HG02759 (cell line): ENCODE data around the gene ADAMTS14.
A peak's percentile ranks its signal among the peaks of the same experiment; 100 is the strongest.
"Not testable (repeated sequence)": the region's sequence is repeated elsewhere in the genome, so short reads cannot be mapped to it uniquely, and the experiment has no call there.

Source experiments
- ATAC-seq: cut with Tn5 transposase; IDR thresholded peaks from one replicate; pipeline ENCODE4 v1.9.1; 2021; ENCODE audit warnings: mild to moderate bottlenecking, moderate library complexity; ENCODE audit not compliant: unreplicated experiment

Gene ADAMTS14

DNA sequence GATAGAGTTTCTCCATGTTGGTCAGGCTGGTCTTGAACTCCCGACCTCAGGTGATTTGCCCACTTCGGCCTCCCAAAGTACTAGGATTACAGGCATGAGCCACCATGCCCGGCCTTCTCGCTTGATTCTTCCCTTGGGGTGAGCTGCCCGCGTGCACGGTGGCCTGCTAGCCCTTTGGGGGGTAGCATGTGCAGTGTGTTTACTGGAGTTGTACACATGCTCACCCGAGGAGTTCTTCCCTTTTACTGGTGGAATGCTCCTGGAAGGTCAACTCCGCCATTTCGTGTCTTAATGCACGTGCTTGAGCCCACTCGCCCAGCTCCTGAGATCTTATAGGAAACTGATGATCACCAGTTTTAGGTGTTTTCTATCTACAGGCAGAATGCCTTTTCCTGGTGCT lies 17.0 kb upstream of the ADAMTS14 start:
- ATAC-seq: no peak

DNA sequence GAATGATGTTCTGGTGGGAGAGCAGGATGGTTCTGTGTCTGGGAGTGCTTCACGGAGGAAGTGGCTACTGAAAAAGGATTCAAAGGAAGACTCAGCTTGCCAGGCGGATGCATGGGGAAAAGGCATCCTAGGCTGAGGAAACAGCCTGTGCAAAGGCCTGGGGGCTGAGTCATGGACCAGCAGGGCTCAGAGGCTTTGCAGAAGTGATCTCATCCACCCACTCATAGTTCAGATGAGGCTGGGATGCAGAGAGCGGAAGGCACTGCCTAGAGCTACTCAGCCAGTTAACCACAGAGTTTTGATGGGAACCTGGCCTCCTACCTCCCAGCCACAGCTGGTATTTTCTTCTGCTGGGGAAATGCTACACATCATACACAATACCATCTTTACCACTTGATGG lies 15.8 kb upstream of the ADAMTS14 start:
- ATAC-seq: peak; percentile 77

GRCh38 chr10:70657041-70657440 lies 15.3 kb upstream of the ADAMTS14 start:
- no peak for ATAC-seq

- no peak for ATAC-seq
Measured at GRCh38 chr10:70658582-70659136, 13.6 kb upstream of the ADAMTS14 start.

DNA sequence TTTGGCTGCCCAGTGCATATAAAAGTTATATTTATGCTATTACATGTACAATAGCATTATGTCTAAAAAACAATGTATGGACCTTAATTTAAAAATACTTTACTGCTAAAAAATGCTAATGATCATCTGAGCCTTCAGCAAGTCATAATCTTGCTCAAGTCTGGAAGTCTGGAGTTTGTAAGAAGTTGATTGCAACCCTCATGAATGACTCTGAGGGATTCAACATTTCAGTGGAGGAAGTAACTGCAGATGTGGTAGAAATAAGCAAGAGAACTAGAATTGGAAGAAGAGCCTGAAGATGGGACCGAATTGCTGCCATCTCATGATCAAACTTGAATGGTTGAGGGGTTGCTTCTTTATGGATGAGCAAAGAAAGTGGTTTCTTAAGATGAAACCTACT lies 13.0 kb upstream of the ADAMTS14 start:
- ATAC-seq: no peak

GRCh38 chr10:70660722-70661121 lies 11.6 kb upstream of the ADAMTS14 start:
- no peak for ATAC-seq

GRCh38 chr10:70661623-70662361 lies 10.5 kb upstream of the ADAMTS14 start:
- no peak for ATAC-seq

GRCh38 chr10:70662362-70663220 lies 9.7 kb upstream of the ADAMTS14 start:
- no peak for ATAC-seq

DNA sequence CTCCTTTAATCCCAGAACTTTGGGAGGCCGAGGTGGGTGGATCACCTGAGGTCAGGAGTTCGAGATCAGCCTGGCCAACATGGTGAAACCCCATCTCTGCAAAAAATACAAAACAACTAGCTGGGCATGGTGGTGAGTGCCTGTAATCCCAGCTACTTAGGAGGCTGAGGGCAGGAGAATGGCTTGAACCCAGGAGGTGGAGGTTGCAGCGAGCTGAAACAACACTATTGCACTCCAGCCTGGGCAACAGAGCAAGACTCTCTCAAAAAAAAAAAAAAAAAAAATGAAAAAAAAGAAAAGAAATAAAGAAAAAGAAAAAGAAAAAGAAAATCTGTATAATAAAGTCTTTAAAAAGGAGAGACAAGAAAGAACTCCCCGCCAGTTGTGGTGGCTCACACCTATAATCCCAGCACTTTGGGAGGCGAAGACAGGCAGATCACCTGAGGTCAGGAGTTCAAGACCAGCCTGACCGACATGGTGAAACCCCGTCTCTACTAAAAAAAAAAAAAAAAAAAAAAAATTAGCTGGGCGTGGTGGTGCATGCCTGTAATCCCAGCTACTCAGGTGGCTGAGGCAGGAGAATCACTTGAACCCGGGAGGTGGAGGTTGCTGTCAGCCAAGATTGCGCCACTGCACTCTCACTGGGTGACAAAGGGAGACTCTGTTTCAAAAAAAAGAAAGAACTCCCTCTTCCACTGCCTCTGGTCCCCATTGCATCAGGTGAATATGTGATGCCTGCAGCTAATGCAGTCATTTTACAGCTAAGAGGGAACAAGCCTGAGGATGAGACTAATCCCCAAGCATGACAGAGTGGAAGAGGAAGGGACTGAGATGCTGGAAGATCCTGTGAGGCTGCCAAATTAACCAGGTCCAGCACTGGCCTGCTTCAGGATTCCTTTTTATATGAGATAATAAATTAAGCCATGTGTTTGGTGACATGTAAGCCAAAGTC lies 8.6 kb upstream of the ADAMTS14 start:
- not testable (repeated sequence) for ATAC-seq

DNA sequence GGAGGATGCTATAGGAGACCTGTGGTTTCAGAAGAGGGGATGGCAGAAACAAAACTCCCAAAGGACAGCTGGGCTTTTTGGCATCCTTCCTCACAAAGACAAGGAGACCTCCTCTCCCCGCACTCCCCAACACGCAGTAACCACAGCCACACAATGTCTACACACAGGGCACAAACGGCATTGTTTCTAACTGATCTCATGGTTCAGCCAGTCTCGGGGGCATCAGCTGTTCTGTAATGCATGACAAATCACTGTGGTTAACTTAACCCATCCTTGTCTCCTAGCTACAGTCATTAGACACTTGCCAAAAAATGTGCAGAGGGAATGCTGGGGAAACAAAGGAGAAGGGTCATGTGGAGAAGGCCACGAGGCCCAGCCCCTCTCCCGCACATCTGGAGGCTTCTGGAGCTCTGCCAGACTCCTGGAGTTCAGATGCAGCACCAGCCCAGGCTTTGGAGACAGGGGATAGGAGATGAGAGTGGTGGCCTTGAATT lies 7.6 kb upstream of the ADAMTS14 start:
- no peak for ATAC-seq

DNA sequence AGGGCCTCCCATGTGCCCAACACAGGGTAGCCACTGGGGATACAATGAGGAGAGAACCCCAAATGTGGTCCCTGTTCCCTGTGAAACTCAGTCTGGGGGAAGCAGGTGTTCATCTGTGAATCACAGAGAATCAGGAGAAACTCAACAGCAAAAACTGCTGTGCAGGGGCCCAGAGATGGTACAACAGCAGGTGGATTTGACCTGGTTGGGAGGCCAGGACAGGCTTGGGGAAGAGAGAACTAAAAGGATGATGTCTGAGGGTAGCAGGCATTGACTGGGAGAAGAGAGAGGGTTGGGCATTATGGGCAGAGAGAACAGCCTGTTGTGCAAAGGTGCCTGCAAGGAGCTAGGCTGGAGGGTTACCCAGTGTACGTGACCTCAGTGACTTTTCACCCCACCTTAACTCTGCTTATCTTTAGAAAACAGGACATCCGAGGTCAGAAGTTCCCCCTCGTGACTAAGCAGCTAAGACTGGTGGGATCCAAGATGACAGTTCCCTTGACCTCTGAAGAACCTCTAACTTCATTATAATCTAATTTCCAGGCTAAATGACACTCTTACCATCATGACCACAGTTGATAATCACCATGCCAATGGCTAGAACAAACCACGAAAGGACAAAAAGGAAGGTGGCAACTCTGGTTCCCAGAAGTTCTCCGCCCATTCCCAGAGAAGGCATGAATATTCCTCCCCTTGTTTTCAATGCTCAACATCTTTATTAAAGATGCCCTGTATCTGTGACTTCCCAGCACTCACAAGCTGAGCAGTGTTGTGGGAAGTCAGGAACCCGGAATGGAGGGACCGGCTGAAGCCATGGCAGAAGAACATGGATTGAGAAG lies 5.1 kb upstream of the ADAMTS14 start:
- no peak for ATAC-seq

DNA sequence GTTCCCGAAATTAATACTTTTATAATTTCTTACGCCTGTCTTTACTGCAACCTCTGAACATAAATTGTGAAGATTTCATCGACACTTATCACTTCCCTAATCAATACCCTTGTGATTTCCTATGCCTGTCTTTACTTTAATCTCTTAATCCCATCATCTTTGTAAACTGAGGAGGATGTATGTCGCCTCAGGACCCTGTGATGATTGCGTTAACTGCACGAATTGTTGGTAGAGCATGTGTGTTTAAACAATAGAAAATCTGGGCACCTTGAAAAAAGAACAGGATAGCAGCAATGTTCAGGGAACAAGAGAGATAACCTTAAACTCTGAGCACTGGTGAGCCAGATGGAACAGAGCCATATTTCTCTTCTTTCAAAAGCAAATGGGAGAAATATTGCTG lies 4.5 kb upstream of the ADAMTS14 start:
- ATAC-seq: not testable (repeated sequence)

GRCh38 chr10:70668454-70668970 lies 3.8 kb upstream of the ADAMTS14 start:
- ATAC-seq: no peak

DNA sequence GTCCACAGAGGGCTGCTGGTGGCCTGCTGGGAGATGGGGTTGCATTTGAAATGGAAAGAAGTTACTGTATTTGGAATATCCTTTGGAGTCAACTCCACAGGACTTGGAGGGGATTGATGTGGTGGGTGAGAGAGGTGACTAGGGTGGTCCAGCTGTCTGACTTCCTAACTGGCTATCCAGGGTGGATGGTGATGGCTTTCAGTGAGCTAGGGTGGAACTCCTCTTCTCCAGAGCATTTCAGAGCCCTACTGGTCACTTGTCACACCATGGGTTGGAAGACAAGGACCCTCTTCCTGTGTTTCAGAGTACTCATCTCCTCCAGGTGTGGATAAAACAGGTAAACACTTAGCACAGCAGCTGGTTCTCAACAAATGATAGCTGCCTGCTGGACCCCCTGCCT lies 3.3 kb upstream of the ADAMTS14 start:
- ATAC-seq: no peak

DNA sequence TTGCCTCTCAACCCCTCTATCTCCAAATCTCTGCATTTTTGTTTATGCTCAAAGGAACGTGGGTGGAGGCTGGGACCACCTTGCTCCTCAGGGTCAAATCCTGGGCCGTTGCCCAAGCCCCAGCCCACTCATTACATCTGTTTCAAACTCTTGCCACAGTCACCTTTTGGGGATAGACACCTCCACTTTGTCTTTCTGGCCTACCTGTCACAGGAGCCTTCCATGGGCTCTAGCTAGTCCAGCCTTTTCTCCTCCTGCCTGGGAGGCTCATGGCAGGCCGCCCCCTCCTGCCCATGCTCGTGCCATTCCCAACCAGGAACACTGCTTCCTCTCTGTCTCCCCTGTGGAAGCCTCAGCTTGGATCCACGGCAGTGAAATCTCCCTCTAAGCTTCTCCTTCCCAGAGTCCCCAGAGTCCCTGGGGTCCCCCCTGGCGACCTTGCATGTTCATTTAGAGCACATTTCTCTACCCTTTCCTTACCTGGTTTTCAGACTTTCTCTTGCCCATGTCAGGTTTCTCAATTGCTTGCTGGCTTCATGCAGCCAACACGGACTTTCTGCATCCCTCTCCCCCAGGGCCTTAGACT lies 2.5 kb upstream of the ADAMTS14 start:
- ATAC-seq: no peak

- no peak for ATAC-seq
Measured at GRCh38 chr10:70671619-70672164, 614 bp upstream of the ADAMTS14 start.

DNA sequence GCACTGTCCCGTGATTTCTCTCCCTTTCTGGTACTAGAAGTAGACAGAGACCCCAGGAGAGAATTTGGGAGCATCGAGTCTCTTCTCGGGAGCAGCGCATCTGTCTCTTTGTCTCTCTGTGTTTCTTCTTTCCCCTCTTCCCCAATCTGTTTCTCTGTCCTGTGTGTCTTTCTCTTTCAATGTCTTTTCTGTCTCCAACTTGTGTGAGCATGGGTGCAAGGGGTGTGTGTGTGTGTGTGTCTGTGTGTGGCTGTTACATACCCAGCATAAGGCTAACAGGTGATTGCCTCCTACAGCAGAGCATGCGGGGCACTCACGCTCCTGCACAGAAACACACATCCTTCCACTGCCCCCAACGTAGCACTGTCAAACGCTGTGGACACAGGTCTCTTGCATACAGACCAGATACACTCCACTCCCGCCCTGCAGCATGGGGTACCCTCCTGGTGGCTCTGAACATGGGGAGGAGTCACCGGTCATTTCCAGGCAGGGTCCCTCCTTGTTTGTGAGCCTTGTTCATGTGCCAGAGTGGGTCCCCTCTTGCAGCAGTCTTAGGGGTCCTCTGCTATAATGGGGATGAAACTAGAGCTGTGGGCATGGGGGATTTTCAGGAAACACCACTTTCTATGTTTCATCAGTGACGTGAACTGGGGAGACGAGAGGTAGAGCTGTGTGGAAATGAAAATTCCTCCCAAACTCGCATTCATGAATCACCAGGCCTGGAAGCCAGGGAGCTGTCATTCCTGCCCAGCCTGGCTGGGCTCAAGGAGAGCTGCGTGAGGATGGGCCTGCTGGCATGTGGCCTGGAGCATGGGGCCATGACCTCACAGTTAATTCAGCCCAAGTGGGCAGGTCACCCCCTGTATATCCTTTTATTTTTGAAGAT lies 980 bp downstream of the ADAMTS14 start:
- no peak for ATAC-seq
